SK-N-SH (cell line): Measurements from ENCODE around the gene CD320.

ENCODE experiments used
- EZH2phosphoT487 ChIP-seq: fragments of 200-600 bp; sonication (generic); IDR thresholded peaks from 2 replicates; pipeline ENCODE4 v1.6.1; 2017; ENCODE audit warnings: low read depth, mixed run types, mild to moderate bottlenecking, antibody characterized with exemption, moderate library complexity, borderline replicate concordance
- FOSL2 ChIP-seq: IDR thresholded peaks from 2 replicates; pipeline ENCODE4 v1.4.0; 2012; ENCODE audit warnings: low read depth, mild to moderate bottlenecking, moderate library complexity, borderline replicate concordance
- FOXJ3 ChIP-seq: sonication (generic); formaldehyde crosslinking; IDR thresholded peaks from 2 replicates; pipeline ENCODE4 v1.5.1; 2020; ENCODE audit warnings: mild to moderate bottlenecking, missing genetic modification reagents
- GABPA ChIP-seq: IDR thresholded peaks from 2 replicates; pipeline ENCODE4 v1.4.0; 2012; ENCODE audit warnings: low read depth, mild to moderate bottlenecking
- JUND ChIP-seq: IDR thresholded peaks from 2 replicates; pipeline ENCODE4 v1.4.0; 2012
- NRF1 ChIP-seq: IDR thresholded peaks from 2 replicates; pipeline ENCODE4 v1.6.1; 2012; ENCODE audit warnings: low read depth, mild to moderate bottlenecking, low read length
- POLR2AphosphoS5 ChIP-seq: IDR thresholded peaks from 2 replicates; pipeline ENCODE4 v1.6.1; 2012; ENCODE audit warnings: low read depth, low read length
- REST ChIP-seq: IDR thresholded peaks from 2 replicates; pipeline ENCODE4 v1.6.1; 2012; ENCODE audit warnings: mild to moderate bottlenecking, low read depth, low read length, moderate library complexity
- SMC3 ChIP-seq: IDR thresholded peaks from 2 replicates; pipeline ENCODE4 v1.6.1; 2012; ENCODE audit warnings: low read depth, low read length, improper control_type of control experiment
- YY1 ChIP-seq: IDR thresholded peaks from 2 replicates; pipeline ENCODE4 v1.4.0; 2012; ENCODE audit warnings: low read depth, mild to moderate bottlenecking
- TF ChIP-seq, protein P1 (sequence below): fragments of 200-600 bp; sonication (generic); IDR thresholded peaks from 2 replicates; pipeline ENCODE4 v1.6.1; 2017; ENCODE audit warnings: antibody characterized with exemption, mild to moderate bottlenecking, moderate library complexity
- TF ChIP-seq, protein P2 (sequence below): IDR thresholded peaks from 2 replicates; pipeline ENCODE4 v1.4.0; 2012; ENCODE audit warnings: low read depth
- TF ChIP-seq, protein P3 (sequence below): fragments of 150-350 bp; IDR thresholded peaks from 2 replicates; pipeline ENCODE4 v1.6.1; 2017; ENCODE audit warnings: antibody characterized with exemption, low read length, low read depth, borderline replicate concordance

GRCh38 chr19:8342684-8343482 is 34.7 kb upstream of the CD320 start, which contains the start of gene KANK3:
- no peak for TF ChIP-seq EZH2phosphoT487
- TF ChIP-seq, protein P1, sequence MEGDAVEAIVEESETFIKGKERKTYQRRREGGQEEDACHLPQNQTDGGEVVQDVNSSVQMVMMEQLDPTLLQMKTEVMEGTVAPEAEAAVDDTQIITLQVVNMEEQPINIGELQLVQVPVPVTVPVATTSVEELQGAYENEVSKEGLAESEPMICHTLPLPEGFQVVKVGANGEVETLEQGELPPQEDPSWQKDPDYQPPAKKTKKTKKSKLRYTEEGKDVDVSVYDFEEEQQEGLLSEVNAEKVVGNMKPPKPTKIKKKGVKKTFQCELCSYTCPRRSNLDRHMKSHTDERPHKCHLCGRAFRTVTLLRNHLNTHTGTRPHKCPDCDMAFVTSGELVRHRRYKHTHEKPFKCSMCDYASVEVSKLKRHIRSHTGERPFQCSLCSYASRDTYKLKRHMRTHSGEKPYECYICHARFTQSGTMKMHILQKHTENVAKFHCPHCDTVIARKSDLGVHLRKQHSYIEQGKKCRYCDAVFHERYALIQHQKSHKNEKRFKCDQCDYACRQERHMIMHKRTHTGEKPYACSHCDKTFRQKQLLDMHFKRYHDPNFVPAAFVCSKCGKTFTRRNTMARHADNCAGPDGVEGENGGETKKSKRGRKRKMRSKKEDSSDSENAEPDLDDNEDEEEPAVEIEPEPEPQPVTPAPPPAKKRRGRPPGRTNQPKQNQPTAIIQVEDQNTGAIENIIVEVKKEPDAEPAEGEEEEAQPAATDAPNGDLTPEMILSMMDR: no peak
- TF ChIP-seq, protein P2, sequence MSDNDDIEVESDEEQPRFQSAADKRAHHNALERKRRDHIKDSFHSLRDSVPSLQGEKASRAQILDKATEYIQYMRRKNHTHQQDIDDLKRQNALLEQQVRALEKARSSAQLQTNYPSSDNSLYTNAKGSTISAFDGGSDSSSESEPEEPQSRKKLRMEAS: no peak
- no peak for TF ChIP-seq POLR2AphosphoS5
- no peak for TF ChIP-seq FOXJ3
- TF ChIP-seq GABPA: no peak
- no peak for TF ChIP-seq NRF1
- no peak for TF ChIP-seq YY1
- no peak for TF ChIP-seq FOSL2
- no peak for TF ChIP-seq REST
- no peak for TF ChIP-seq SMC3
- TF ChIP-seq JUND: no peak
- TF ChIP-seq, protein P3, sequence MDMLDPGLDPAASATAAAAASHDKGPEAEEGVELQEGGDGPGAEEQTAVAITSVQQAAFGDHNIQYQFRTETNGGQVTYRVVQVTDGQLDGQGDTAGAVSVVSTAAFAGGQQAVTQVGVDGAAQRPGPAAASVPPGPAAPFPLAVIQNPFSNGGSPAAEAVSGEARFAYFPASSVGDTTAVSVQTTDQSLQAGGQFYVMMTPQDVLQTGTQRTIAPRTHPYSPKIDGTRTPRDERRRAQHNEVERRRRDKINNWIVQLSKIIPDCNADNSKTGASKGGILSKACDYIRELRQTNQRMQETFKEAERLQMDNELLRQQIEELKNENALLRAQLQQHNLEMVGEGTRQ: no peak
